ENCODE measurements around the gene SAC3D1.

DNA sequence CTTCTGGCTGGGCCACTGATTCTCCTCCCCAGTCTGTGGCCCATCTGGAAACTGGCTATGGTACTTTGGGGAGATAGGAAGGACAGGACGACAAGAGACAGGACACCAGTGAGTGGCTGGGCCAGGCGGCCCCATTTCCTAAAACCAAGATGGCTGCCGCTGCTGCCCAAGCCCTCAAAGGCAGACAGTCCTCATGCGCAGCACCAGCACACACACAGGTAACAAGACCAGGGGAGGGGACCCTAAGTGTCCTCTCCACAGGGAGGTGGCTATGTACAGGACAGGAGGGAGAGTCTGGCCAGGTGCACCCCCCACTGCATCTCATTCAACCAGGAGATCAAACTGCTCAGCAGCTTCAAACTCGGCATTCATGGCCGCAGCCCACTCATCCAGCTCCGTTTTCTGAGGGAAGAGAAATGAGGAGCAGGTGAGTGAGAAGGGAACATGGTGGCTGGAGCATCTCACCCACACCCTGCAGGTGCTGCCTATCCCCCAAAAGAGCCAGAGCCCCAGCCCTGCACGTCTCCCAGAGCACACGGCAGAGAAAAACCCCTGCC, 37.9 kb downstream of the SAC3D1 start:
- no peak for TF ChIP-seq POLR2A (conservative IDR thresholded peaks at IDR 0.05)
- no peak for TF ChIP-seq SNRNP70 (optimal IDR thresholded peaks at IDR 0.05; ENCODE audit: low read depth, low read length)
- TF ChIP-seq PCBP2 (IDR thresholded peaks at IDR 0.05; ENCODE audit: low read depth, low read length, poor library complexity, severe bottlenecking): no peak
- no peak for TF ChIP-seq ZNF584 (CRISPR knock-in tag; IDR thresholded peaks at IDR 0.05; ENCODE audit: low read depth)
- TF ChIP-seq JUN (IDR thresholded peaks at IDR 0.05; ENCODE audit: borderline replicate concordance, low read depth, low read length): no peak
- TF ChIP-seq JUN (CRISPR knock-in tag; IDR thresholded peaks at IDR 0.05; ENCODE audit: borderline replicate concordance): no peak
- TF ChIP-seq CTCF (IDR thresholded peaks at IDR 0.05 in 2 of 3, conservative IDR thresholded peaks at IDR 0.05 in 1 of 3; ENCODE audit: insufficient read depth in 2 of 3, low read depth in 1 of 3, low read length in 3 of 3): no peak
- no peak for TF ChIP-seq ZBTB11 (CRISPR knock-in tag; IDR thresholded peaks at IDR 0.05)
- no peak for TF ChIP-seq ELF4 (CRISPR knock-in tag; IDR thresholded peaks at IDR 0.05)
- TF ChIP-seq, protein P1, sequence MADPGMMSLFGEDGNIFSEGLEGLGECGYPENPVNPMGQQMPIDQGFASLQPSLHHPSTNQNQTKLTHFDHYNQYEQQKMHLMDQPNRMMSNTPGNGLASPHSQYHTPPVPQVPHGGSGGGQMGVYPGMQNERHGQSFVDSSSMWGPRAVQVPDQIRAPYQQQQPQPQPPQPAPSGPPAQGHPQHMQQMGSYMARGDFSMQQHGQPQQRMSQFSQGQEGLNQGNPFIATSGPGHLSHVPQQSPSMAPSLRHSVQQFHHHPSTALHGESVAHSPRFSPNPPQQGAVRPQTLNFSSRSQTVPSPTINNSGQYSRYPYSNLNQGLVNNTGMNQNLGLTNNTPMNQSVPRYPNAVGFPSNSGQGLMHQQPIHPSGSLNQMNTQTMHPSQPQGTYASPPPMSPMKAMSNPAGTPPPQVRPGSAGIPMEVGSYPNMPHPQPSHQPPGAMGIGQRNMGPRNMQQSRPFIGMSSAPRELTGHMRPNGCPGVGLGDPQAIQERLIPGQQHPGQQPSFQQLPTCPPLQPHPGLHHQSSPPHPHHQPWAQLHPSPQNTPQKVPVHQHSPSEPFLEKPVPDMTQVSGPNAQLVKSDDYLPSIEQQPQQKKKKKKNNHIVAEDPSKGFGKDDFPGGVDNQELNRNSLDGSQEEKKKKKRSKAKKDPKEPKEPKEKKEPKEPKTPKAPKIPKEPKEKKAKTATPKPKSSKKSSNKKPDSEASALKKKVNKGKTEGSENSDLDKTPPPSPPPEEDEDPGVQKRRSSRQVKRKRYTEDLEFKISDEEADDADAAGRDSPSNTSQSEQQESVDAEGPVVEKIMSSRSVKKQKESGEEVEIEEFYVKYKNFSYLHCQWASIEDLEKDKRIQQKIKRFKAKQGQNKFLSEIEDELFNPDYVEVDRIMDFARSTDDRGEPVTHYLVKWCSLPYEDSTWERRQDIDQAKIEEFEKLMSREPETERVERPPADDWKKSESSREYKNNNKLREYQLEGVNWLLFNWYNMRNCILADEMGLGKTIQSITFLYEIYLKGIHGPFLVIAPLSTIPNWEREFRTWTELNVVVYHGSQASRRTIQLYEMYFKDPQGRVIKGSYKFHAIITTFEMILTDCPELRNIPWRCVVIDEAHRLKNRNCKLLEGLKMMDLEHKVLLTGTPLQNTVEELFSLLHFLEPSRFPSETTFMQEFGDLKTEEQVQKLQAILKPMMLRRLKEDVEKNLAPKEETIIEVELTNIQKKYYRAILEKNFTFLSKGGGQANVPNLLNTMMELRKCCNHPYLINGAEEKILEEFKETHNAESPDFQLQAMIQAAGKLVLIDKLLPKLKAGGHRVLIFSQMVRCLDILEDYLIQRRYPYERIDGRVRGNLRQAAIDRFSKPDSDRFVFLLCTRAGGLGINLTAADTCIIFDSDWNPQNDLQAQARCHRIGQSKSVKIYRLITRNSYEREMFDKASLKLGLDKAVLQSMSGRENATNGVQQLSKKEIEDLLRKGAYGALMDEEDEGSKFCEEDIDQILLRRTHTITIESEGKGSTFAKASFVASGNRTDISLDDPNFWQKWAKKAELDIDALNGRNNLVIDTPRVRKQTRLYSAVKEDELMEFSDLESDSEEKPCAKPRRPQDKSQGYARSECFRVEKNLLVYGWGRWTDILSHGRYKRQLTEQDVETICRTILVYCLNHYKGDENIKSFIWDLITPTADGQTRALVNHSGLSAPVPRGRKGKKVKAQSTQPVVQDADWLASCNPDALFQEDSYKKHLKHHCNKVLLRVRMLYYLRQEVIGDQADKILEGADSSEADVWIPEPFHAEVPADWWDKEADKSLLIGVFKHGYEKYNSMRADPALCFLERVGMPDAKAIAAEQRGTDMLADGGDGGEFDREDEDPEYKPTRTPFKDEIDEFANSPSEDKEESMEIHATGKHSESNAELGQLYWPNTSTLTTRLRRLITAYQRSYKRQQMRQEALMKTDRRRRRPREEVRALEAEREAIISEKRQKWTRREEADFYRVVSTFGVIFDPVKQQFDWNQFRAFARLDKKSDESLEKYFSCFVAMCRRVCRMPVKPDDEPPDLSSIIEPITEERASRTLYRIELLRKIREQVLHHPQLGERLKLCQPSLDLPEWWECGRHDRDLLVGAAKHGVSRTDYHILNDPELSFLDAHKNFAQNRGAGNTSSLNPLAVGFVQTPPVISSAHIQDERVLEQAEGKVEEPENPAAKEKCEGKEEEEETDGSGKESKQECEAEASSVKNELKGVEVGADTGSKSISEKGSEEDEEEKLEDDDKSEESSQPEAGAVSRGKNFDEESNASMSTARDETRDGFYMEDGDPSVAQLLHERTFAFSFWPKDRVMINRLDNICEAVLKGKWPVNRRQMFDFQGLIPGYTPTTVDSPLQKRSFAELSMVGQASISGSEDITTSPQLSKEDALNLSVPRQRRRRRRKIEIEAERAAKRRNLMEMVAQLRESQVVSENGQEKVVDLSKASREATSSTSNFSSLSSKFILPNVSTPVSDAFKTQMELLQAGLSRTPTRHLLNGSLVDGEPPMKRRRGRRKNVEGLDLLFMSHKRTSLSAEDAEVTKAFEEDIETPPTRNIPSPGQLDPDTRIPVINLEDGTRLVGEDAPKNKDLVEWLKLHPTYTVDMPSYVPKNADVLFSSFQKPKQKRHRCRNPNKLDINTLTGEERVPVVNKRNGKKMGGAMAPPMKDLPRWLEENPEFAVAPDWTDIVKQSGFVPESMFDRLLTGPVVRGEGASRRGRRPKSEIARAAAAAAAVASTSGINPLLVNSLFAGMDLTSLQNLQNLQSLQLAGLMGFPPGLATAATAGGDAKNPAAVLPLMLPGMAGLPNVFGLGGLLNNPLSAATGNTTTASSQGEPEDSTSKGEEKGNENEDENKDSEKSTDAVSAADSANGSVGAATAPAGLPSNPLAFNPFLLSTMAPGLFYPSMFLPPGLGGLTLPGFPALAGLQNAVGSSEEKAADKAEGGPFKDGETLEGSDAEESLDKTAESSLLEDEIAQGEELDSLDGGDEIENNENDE (IDR thresholded peaks at IDR 0.05; ENCODE audit: low read depth, low read length): no peak
- TF ChIP-seq ZNF444 (CRISPR knock-in tag; IDR thresholded peaks at IDR 0.05): no peak
- no peak for TF ChIP-seq ATF7 (IDR thresholded peaks at IDR 0.05)
